A549 (cell line): ENCODE results near the gene SECISBP2L.

ENCODE experiments used
- CEBPB ChIP-seq, 2 experiments: fragments of >200 bp in 1 of 2; sonication (Bioruptor Twin) in 1 of 2; formaldehyde crosslinking in 1 of 2; IDR thresholded peaks; 2 replicates each; pipeline ENCODE4 v1.6.1; 2012 to 2016
- EP300 ChIP-seq, 2 experiments: fragments of >200 bp; sonication (Bioruptor Twin); formaldehyde crosslinking; IDR thresholded peaks; 2 replicates in 1 of 2; 3 replicates in 1 of 2; pipeline ENCODE4 v1.6.1; 2016 to 2017
- MYC ChIP-seq: IDR thresholded peaks from 2 replicates; pipeline ENCODE4 v1.6.1; 2012; ENCODE audit warnings: mild to moderate bottlenecking, inconsistent platforms, low read length, improper control_type of control experiment, borderline replicate concordance
- POLR2AphosphoS2 ChIP-seq: conservative IDR thresholded peaks from 2 replicates; pipeline ENCODE4 v1.6.1; 2012; ENCODE audit warnings: low read length, improper control_type of control experiment, inconsistent platforms
- RAD21 ChIP-seq, 2 experiments: fragments of >200 bp in 1 of 2; sonication (Bioruptor Twin) in 1 of 2; formaldehyde crosslinking in 1 of 2; IDR thresholded peaks in 1 of 2; conservative IDR thresholded peaks in 1 of 2; 2 replicates in 1 of 2; 3 replicates in 1 of 2; pipeline ENCODE4 v1.6.1; 2012 to 2018; ENCODE audit warnings: inconsistent platforms in 1 of 2
- TF ChIP-seq, protein P1 (sequence below): fragments of >200 bp; sonication (Bioruptor Twin); formaldehyde crosslinking; IDR thresholded peaks from 3 replicates; pipeline ENCODE4 v1.5.1; 2016
- TF ChIP-seq, protein P2 (sequence below): fragments of 200-600 bp; sonication (generic); IDR thresholded peaks from 2 replicates; pipeline ENCODE4 v1.6.1; 2016; ENCODE audit warnings: antibody characterized with exemption, mild to moderate bottlenecking, moderate library complexity

DNA sequence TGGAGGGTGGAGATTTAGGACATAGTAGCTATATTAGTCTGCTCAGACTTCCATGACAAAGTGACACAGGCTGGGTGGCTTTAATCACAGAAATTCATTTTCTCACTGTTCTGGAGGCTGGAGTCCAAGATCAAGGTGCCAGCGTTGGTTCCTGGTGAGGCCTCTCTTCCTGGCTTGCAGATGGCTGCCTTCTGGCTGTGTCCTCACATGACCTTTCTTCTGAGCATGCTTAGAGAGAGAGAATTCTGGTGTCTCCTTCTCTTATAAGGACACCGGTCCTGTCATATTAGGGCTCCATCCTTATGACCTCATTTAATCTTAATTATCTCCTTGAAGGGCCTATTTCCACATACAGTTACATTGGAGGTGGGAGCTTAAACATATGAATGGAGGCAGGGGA is 67.6 kb downstream of the SECISBP2L start:
- TF ChIP-seq EP300 (IDR thresholded peaks at IDR 0.05) (no peak), MYC (no peak), RAD21 (conservative IDR thresholded peaks at IDR 0.05 in 1 of 2, IDR thresholded peaks at IDR 0.05 in 1 of 2) (no peak), POLR2AphosphoS2 (no peak), CEBPB (IDR thresholded peaks at IDR 0.05) (no peak)
- TF ChIP-seq, protein P1, sequence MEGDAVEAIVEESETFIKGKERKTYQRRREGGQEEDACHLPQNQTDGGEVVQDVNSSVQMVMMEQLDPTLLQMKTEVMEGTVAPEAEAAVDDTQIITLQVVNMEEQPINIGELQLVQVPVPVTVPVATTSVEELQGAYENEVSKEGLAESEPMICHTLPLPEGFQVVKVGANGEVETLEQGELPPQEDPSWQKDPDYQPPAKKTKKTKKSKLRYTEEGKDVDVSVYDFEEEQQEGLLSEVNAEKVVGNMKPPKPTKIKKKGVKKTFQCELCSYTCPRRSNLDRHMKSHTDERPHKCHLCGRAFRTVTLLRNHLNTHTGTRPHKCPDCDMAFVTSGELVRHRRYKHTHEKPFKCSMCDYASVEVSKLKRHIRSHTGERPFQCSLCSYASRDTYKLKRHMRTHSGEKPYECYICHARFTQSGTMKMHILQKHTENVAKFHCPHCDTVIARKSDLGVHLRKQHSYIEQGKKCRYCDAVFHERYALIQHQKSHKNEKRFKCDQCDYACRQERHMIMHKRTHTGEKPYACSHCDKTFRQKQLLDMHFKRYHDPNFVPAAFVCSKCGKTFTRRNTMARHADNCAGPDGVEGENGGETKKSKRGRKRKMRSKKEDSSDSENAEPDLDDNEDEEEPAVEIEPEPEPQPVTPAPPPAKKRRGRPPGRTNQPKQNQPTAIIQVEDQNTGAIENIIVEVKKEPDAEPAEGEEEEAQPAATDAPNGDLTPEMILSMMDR, result no peak
- TF ChIP-seq, protein P2, sequence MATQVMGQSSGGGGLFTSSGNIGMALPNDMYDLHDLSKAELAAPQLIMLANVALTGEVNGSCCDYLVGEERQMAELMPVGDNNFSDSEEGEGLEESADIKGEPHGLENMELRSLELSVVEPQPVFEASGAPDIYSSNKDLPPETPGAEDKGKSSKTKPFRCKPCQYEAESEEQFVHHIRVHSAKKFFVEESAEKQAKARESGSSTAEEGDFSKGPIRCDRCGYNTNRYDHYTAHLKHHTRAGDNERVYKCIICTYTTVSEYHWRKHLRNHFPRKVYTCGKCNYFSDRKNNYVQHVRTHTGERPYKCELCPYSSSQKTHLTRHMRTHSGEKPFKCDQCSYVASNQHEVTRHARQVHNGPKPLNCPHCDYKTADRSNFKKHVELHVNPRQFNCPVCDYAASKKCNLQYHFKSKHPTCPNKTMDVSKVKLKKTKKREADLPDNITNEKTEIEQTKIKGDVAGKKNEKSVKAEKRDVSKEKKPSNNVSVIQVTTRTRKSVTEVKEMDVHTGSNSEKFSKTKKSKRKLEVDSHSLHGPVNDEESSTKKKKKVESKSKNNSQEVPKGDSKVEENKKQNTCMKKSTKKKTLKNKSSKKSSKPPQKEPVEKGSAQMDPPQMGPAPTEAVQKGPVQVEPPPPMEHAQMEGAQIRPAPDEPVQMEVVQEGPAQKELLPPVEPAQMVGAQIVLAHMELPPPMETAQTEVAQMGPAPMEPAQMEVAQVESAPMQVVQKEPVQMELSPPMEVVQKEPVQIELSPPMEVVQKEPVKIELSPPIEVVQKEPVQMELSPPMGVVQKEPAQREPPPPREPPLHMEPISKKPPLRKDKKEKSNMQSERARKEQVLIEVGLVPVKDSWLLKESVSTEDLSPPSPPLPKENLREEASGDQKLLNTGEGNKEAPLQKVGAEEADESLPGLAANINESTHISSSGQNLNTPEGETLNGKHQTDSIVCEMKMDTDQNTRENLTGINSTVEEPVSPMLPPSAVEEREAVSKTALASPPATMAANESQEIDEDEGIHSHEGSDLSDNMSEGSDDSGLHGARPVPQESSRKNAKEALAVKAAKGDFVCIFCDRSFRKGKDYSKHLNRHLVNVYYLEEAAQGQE, result no peak
